Memory B cell (primary cell): ENCODE data around the gene COX20.

Experiments
- ATAC-seq: fragments of 150-1000 bp; cut with Tn5 transposase; 2 replicates; pipeline ENCODE4 v1.10.0; 2021; ENCODE audit warnings: low read depth, mild to moderate bottlenecking, moderate library complexity
- DNase-seq, 2 donors: peaks; one replicate each; pipeline ENCODE4 v3.0.0; 2022; ENCODE audit warnings: low spot score in 2 of 2
- H3K27ac Mint-ChIP-seq: one replicate; pipeline ENCODE4 v1.8.0; 2022; ENCODE audit warnings: mild to moderate bottlenecking, moderate library complexity, mixed read lengths
- H3K27me3 Mint-ChIP-seq: one replicate; pipeline ENCODE4 v1.8.0; 2022; ENCODE audit warnings: mixed read lengths
- H3K36me3 Mint-ChIP-seq: one replicate; pipeline ENCODE4 v1.8.0; 2022; ENCODE audit warnings: mild to moderate bottlenecking, mixed read lengths
- H3K4me1 Mint-ChIP-seq: one replicate; pipeline ENCODE4 v1.8.0; 2022; ENCODE audit warnings: mixed read lengths
- H3K4me3 Mint-ChIP-seq: one replicate; pipeline ENCODE4 v1.8.0; 2022; ENCODE audit warnings: mild to moderate bottlenecking, moderate library complexity, mixed read lengths
- H3K9me3 Mint-ChIP-seq: one replicate; pipeline ENCODE4 v1.8.0; 2022; ENCODE audit warnings: mixed read lengths

The COX20 gene

GRCh38 chr1:244851546-244852231 lies 16.2 kb downstream of the COX20 start:
- ATAC-seq (no peak), DNase-seq (no peak)
- Mint-ChIP-seq H3K4me1 (peaks cover 17% of the 10 kb centered on the region), H3K27ac (peak overlapping the region; percentile 31), H3K36me3 (peaks cover 21% of the 10 kb centered on the region), H3K27me3 (no peaks in the 10 kb centered on the region), H3K9me3 (no peaks in the 10 kb centered on the region), H3K4me3 (no peak overlapping the region)

GRCh38 chr1:244852694-244853093 lies 17.2 kb downstream of the COX20 start:
- DNase-seq (no peak), ATAC-seq (no peak)
- H3K9me3 Mint-ChIP-seq = no peaks in the 10 kb centered on the region
- peaks cover 17% of the 10 kb centered on the region for H3K4me1 Mint-ChIP-seq
- peak overlapping the region; percentile 31 for H3K27ac Mint-ChIP-seq
- no peaks in the 10 kb centered on the region for H3K27me3 Mint-ChIP-seq
- peaks cover 19% of the 10 kb centered on the region for H3K36me3 Mint-ChIP-seq
- H3K4me3 Mint-ChIP-seq = no peak overlapping the region

GRCh38 chr1:244854166-244854565 lies 18.7 kb downstream of the COX20 start:
- Mint-ChIP-seq H3K4me3 (no peak overlapping the region), H3K36me3 (peaks cover 28% of the 10 kb centered on the region), H3K27ac (peak overlapping the region; percentile 79), H3K9me3 (no peaks in the 10 kb centered on the region), H3K4me1 (peaks cover 21% of the 10 kb centered on the region), H3K27me3 (no peaks in the 10 kb centered on the region)
- ATAC-seq (no peak), DNase-seq (no peak)

- DNase-seq (no peak), ATAC-seq (no peak)
- no peaks in the 10 kb centered on the region for H3K27me3 Mint-ChIP-seq
- H3K9me3 Mint-ChIP-seq = no peaks in the 10 kb centered on the region
- H3K4me1 Mint-ChIP-seq = peaks cover 21% of the 10 kb centered on the region
- peak overlapping the region; percentile 11 for H3K4me3 Mint-ChIP-seq
- H3K27ac Mint-ChIP-seq = peak overlapping the region; percentile 79
- H3K36me3 Mint-ChIP-seq = peaks cover 30% of the 10 kb centered on the region
Measured at GRCh38 chr1:244854865-244855578, 19.6 kb downstream of the COX20 start.

- H3K4me3 Mint-ChIP-seq = no peak overlapping the region
- H3K4me1 Mint-ChIP-seq = peaks cover 39% of the 10 kb centered on the region
- H3K36me3 Mint-ChIP-seq = peaks cover 43% of the 10 kb centered on the region
- ATAC-seq (no peak), DNase-seq (no peak)
- H3K27me3 Mint-ChIP-seq = no peaks in the 10 kb centered on the region
- no peak overlapping the region for H3K27ac Mint-ChIP-seq
- no peaks in the 10 kb centered on the region for H3K9me3 Mint-ChIP-seq
Measured at GRCh38 chr1:244857761-244858160, 22.3 kb downstream of the COX20 start.

GRCh38 chr1:244858357-244858756 lies 22.9 kb downstream of the COX20 start:
- ATAC-seq (no peak), DNase-seq (no peak)
- Mint-ChIP-seq H3K27me3 (no peaks in the 10 kb centered on the region), H3K4me3 (no peak overlapping the region), H3K27ac (peak overlapping the region; percentile 58), H3K9me3 (no peaks in the 10 kb centered on the region), H3K4me1 (peaks cover 39% of the 10 kb centered on the region), H3K36me3 (peaks cover 43% of the 10 kb centered on the region)

- H3K36me3 Mint-ChIP-seq = peaks cover 35% of the 10 kb centered on the region
- H3K27ac Mint-ChIP-seq = peak overlapping the region; percentile 32
- no peaks in the 10 kb centered on the region for H3K9me3 Mint-ChIP-seq
- H3K4me1 Mint-ChIP-seq = peaks cover 35% of the 10 kb centered on the region
- no peak for DNase-seq
- no peak for ATAC-seq
- peak overlapping the region; percentile 41 for H3K4me3 Mint-ChIP-seq
- H3K27me3 Mint-ChIP-seq = no peaks in the 10 kb centered on the region
Measured at GRCh38 chr1:244860078-244860477, 24.6 kb downstream of the COX20 start.

- DNase-seq (no peak), ATAC-seq (no peak)
- Mint-ChIP-seq H3K9me3 (no peaks in the 10 kb centered on the region), H3K36me3 (peaks cover 28% of the 10 kb centered on the region), H3K4me3 (peak overlapping the region; percentile 76), H3K4me1 (peaks cover 27% of the 10 kb centered on the region), H3K27me3 (no peaks in the 10 kb centered on the region), H3K27ac (no peak overlapping the region)
Measured at GRCh38 chr1:244860914-244861610, 25.6 kb downstream of the COX20 start.

GRCh38 chr1:244861683-244862082 lies 26.2 kb downstream of the COX20 start:
- ATAC-seq (no peak), DNase-seq (no peak)
- Mint-ChIP-seq H3K36me3 (peaks cover 24% of the 10 kb centered on the region), H3K9me3 (no peaks in the 10 kb centered on the region), H3K4me1 (peaks cover 25% of the 10 kb centered on the region), H3K4me3 (peak overlapping the region; percentile 76), H3K27ac (no peak overlapping the region), H3K27me3 (no peaks in the 10 kb centered on the region)

GRCh38 chr1:244862354-244862698 lies 26.9 kb downstream of the COX20 start:
- peak overlapping the region; percentile 99 for H3K27ac Mint-ChIP-seq
- H3K4me3 Mint-ChIP-seq = peak overlapping the region; percentile 95
- H3K27me3 Mint-ChIP-seq = no peaks in the 10 kb centered on the region
- H3K4me1 Mint-ChIP-seq = peaks cover 25% of the 10 kb centered on the region
- no peak for ATAC-seq
- peaks cover 24% of the 10 kb centered on the region for H3K36me3 Mint-ChIP-seq
- no peak for DNase-seq
- no peaks in the 10 kb centered on the region for H3K9me3 Mint-ChIP-seq

GRCh38 chr1:244862699-244863490 lies 27.4 kb downstream of the COX20 start:
- peaks cover 22% of the 10 kb centered on the region for H3K36me3 Mint-ChIP-seq
- DNase-seq = peak; percentile 90 to 96
- peaks cover 25% of the 10 kb centered on the region for H3K4me1 Mint-ChIP-seq
- no peaks in the 10 kb centered on the region for H3K9me3 Mint-ChIP-seq
- peak overlapping the region; percentile 99 for H3K27ac Mint-ChIP-seq
- H3K27me3 Mint-ChIP-seq = no peaks in the 10 kb centered on the region
- H3K4me3 Mint-ChIP-seq = peak overlapping the region; percentile 95
- peak; percentile 55 for ATAC-seq

- Mint-ChIP-seq H3K9me3 (no peaks in the 10 kb centered on the region), H3K4me3 (peak overlapping the region; percentile 95), H3K27ac (peak overlapping the region; percentile 99), H3K27me3 (no peaks in the 10 kb centered on the region), H3K4me1 (peaks cover 24% of the 10 kb centered on the region), H3K36me3 (peaks cover 19% of the 10 kb centered on the region)
- ATAC-seq (no peak), DNase-seq (peak in 1 of 2 donors; percentile 65)
Measured at GRCh38 chr1:244863491-244864252, 28.2 kb downstream of the COX20 start.
